GM23338 (cell line): ENCODE measurements around the gene QRICH1. TPM values are rescaled to one million over a fixed set of nuclear protein-coding genes. Genes with fewer than 3 reads are reported as not detected.
A peak's percentile ranks its signal among the peaks of the same experiment; 100 is the strongest.

Source experiments
- ATAC-seq: fragments of 200-7000 bp; cut with Tn5 transposase; 3 replicates; pipeline ENCODE4 v1.9.1; 2020
- DNase-seq: peaks from one replicate; pipeline ENCODE4 v3.0.0-alpha.2; 2015; ENCODE audit warnings: low spot score
- H2AFZ ChIP-seq: fragments of 200-600 bp; sonication (generic); 2 replicates; pipeline ENCODE4 v1.8.0; 2016; ENCODE audit warnings: antibody characterized with exemption, mild to moderate bottlenecking, moderate library complexity
- H3F3A ChIP-seq: fragments of 200-600 bp; sonication (generic); replicated peaks from 2 replicates; pipeline ENCODE4 v1.8.0; 2017; ENCODE audit warnings: antibody characterized with exemption, mixed run types, low read depth
- H3K27ac ChIP-seq: fragments of 200-600 bp; sonication (generic); 2 replicates; pipeline ENCODE4 v1.6.1; 2016; ENCODE audit warnings: low read depth
- H3K27me3 ChIP-seq: fragments of 200-600 bp; sonication (generic); 2 replicates; pipeline ENCODE4 v1.8.0; 2016; ENCODE audit warnings: mild to moderate bottlenecking, mixed run types, moderate library complexity; ENCODE audit not compliant: insufficient read depth
- H3K36me3 ChIP-seq: fragments of 200-600 bp; sonication (generic); 2 replicates; pipeline ENCODE4 v1.8.0; 2016; ENCODE audit warnings: mild to moderate bottlenecking; ENCODE audit not compliant: insufficient read depth
- H3K4me1 ChIP-seq: fragments of 200-600 bp; sonication (generic); 2 replicates; pipeline ENCODE4 v1.8.0; 2016; ENCODE audit warnings: mild to moderate bottlenecking, moderate library complexity; ENCODE audit not compliant: insufficient read depth
- H3K4me2 ChIP-seq: fragments of 200-600 bp; sonication (generic); 2 replicates; pipeline ENCODE4 v1.7.1; 2017; ENCODE audit warnings: mixed run types
- H3K4me3 ChIP-seq: fragments of 200-600 bp; sonication (generic); 2 replicates; pipeline ENCODE4 v1.6.1; 2016; ENCODE audit warnings: mixed run types
- H3K79me2 ChIP-seq: fragments of 200-600 bp; sonication (generic); replicated peaks from 2 replicates; pipeline ENCODE4 v1.8.0; 2017; ENCODE audit warnings: mild to moderate bottlenecking; ENCODE audit not compliant: insufficient read depth
- H3K9me2 ChIP-seq: fragments of 200-600 bp; sonication (generic); 2 replicates; pipeline ENCODE4 v1.8.0; 2017; ENCODE audit not compliant: insufficient read depth
- H4K20me1 ChIP-seq: fragments of 200-600 bp; sonication (generic); replicated peaks from 2 replicates; pipeline ENCODE4 v1.8.0; 2017; ENCODE audit warnings: mild to moderate bottlenecking; ENCODE audit not compliant: insufficient read depth
- H3K27ac Mint-ChIP-seq: 2 replicates; pipeline ENCODE4 v1.8.0; 2020; ENCODE audit warnings: inconsistent platforms, mild to moderate bottlenecking, moderate library complexity, mixed read lengths
- H3K27me3 Mint-ChIP-seq: 3 replicates; pipeline ENCODE4 v1.8.0; 2022; ENCODE audit warnings: low read depth, mild to moderate bottlenecking, moderate library complexity, mixed read lengths, inconsistent platforms; ENCODE audit not compliant: insufficient read depth, poor library complexity
- H3K36me3 Mint-ChIP-seq: 3 replicates; pipeline ENCODE4 v1.8.0; 2021; ENCODE audit warnings: low read depth, mild to moderate bottlenecking, inconsistent platforms, moderate library complexity, mixed read lengths
- H3K4me1 Mint-ChIP-seq: 3 replicates; pipeline ENCODE4 v1.8.0; 2020; ENCODE audit warnings: mild to moderate bottlenecking, inconsistent platforms, mixed read lengths
- H3K4me3 Mint-ChIP-seq: 3 replicates; pipeline ENCODE4 v1.8.0; 2021; ENCODE audit warnings: moderate library complexity, mild to moderate bottlenecking, inconsistent platforms, mixed read lengths
- H3K9me3 Mint-ChIP-seq: 3 replicates; pipeline ENCODE4 v1.8.0; 2020; ENCODE audit warnings: moderate library complexity, mild to moderate bottlenecking, inconsistent platforms, mixed read lengths
- CREB1 ChIP-seq: fragments of 250-450 bp; sonication (Bioruptor Pico); IDR thresholded peaks from 2 replicates; pipeline ENCODE4 v1.5.0; 2020; ENCODE audit warnings: low read depth, mild to moderate bottlenecking, moderate library complexity
- EZH2 ChIP-seq: fragments of 200-600 bp; sonication (generic); IDR thresholded peaks from one replicate; pipeline ENCODE4 v1.8.0; 2017; ENCODE audit warnings: antibody characterized with exemption, mild to moderate bottlenecking, low read depth; ENCODE audit not compliant: unreplicated experiment
- NANOG ChIP-seq: IDR thresholded peaks from 2 replicates; pipeline ENCODE4 v1.6.1; 2016; ENCODE audit warnings: antibody characterized with exemption, borderline replicate concordance
- POLR2AphosphoS5 ChIP-seq: IDR thresholded peaks from 2 replicates; pipeline ENCODE4 v1.6.1; 2016; ENCODE audit warnings: antibody characterized with exemption, low read depth
- STAT1 ChIP-seq: IDR thresholded peaks from one replicate; pipeline ENCODE4 v1.6.1; 2016; ENCODE audit warnings: antibody characterized with exemption; ENCODE audit not compliant: unreplicated experiment
- ZNF114 ChIP-seq: fragments of 250-450 bp; sonication (Bioruptor Pico); IDR thresholded peaks from 2 replicates; pipeline ENCODE4 v1.5.0; 2020; ENCODE audit warnings: mild to moderate bottlenecking, moderate library complexity
- ZNF331 ChIP-seq: fragments of 250-450 bp; sonication (Bioruptor Pico); IDR thresholded peaks from 2 replicates; pipeline ENCODE4 v1.5.0; 2020; ENCODE audit warnings: low read depth, mild to moderate bottlenecking, moderate library complexity
- polyA plus RNA-seq: library from polyadenylated mRNA; unstranded; fragments of >200 nt; fragmentation: Nextera tagmentation; extraction: Ambion mirVana; gene quantifications from 2 replicates; pipeline ENCODE4 v1.2.1, GENCODE V29; 2016
- total RNA-seq: library from RNA; depleted of rRNA; stranded (reverse); fragments of >200 nt; shearing (Covaris generic); gene quantifications from 2 replicates; pipeline ENCODE4 v1.2.3, GENCODE V29; 2014
- TF ChIP-seq, protein P1 (sequence below): fragments of 250-450 bp; sonication (Bioruptor Pico); IDR thresholded peaks from 2 replicates; pipeline ENCODE4 v1.5.0; 2020; ENCODE audit warnings: mild to moderate bottlenecking, moderate library complexity
- TF ChIP-seq, protein P2 (sequence below), 2 experiments: fragments of 200-600 bp in 1 of 2; sonication (generic) in 1 of 2; conservative IDR thresholded peaks; 2 replicates each; pipeline versions ENCODE4 v1.5.1 to v1.6.1; 2016 to 2017; ENCODE audit warnings: antibody characterized with exemption in 2 of 2, low read depth in 2 of 2, mild to moderate bottlenecking in 2 of 2, moderate library complexity in 1 of 2

Gene QRICH1
- total and polyA plus RNA-seq, 2 experiments from 2014 or later: 66.9 to 149 TPM

DNA sequence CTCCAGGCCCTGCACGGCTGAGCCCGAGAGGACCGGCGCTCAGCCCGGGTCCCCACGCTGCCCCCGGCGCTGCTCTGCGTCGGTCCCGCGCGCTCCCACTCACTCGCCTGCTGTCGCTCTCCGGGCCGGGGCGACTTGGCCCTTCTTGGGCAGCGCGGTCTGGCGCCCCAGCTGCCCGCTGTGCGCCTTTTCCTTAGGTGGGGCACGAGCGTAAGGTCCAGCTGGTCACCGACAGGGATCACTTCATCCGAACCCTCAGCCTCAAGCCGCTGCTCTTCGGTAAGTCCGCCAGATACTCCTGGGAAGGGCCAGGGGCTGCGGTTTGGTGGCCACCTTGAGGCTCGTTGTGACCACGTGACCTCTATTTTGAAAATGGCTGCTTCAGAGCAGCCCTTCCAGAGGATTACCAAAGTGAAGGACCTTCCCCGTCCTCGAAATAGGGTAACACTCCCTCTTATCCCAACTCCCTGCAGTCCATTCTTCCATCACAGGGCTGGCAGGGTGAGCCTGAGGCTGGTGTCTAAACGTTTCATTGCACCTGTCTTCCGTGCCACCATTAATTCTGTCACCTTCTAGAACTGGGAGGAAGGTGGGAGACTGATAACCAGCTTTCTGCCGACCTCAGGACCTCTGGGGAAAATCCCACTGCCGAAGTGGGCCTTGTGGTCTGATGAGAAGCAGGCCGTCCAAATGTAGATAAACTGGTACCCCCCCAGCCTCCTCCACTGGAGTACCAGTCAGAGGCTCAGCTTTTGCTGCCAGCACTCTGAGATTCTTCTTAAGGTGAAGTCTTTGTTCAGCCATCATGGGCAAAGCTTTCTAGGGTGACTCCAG is 103.0 kb downstream of the QRICH1 start:
- Histone ChIP-seq H3K4me3 (peak overlapping the region; percentile 91), H3K9me2 (no peaks in the 10 kb centered on the region), H3K79me2 (peaks cover 18% of the 10 kb centered on the region), H3K27me3 (no peaks in the 10 kb centered on the region), H3K4me1 (peaks cover 14% of the 10 kb centered on the region; the same call in 1 of the 2 replicates), H3K4me2 (peak overlapping the region; percentile 97), H3F3A (no peaks in the 10 kb centered on the region), H3K27ac (peak overlapping the region; percentile 52; the same call in 1 of the 2 replicates), H3K36me3 (no peaks in the 10 kb centered on the region), H2AFZ (peak overlapping the region; percentile 97), H4K20me1 (peaks cover 6% of the 10 kb centered on the region)
- H3K9me3 Mint-ChIP-seq: no peaks in the 10 kb centered on the region
- H3K4me3 Mint-ChIP-seq: peak overlapping the region; percentile 91
- H3K27me3 Mint-ChIP-seq: peaks cover 23% of the 10 kb centered on the region
- TF ChIP-seq CREB1: no peak
- TF ChIP-seq POLR2AphosphoS5: peak; percentile 53
- peaks cover 33% of the 10 kb centered on the region for H3K36me3 Mint-ChIP-seq
- peak overlapping the region; percentile 92 for H3K27ac Mint-ChIP-seq
- DNase-seq (peak; percentile 70), ATAC-seq (peak; percentile 33)
- H3K4me1 Mint-ChIP-seq: peaks cover 19% of the 10 kb centered on the region

DNA sequence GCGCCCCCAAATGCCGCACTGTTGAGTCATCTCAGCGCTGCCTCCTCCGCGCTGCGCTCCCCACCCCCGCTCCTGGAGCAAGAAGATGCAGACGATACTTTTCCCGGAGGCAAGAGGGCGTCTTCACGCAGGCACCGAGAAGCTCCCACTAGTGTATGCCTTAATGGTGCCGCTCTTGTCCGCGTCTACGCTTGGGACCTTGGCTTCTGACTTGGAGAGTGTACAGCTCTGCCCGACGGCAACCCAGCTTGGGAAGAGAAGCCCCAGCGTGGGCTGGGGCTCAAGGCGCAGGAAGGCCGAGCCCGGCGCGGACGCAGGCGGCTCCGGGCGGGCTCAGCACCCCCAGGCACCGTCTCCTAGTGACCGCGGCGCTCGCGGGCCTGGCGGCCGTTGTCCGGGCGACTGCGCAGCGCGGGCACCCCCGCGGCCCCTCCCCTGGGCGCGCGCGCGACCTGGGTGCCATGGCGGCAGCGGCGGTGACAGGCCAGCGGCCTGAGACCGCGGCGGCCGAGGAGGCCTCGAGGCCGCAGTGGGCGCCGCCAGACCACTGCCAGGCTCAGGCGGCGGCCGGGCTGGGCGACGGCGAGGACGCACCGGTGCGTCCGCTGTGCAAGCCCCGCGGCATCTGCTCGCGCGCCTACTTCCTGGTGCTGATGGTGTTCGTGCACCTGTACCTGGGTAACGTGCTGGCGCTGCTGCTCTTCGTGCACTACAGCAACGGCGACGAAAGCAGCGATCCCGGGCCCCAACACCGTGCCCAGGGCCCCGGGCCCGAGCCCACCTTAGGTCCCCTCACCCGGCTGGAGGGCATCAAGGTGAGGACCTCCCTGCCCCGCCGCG is 103.9 kb downstream of the QRICH1 start, which contains the start of gene P4HTM:
TSS of gene P4HTM (plus strand) at position 446 of the 840 bp plus-strand sequence. CDS start at position 462, 16 bp downstream.
- DNase-seq (peak; percentile 92), ATAC-seq (peak; percentile 81)
- Histone ChIP-seq H3K27me3 (no peaks in the 10 kb centered on the region), H3K9me2 (no peaks in the 10 kb centered on the region), H3K4me3 (peak within 1 kb of the TSS; percentile 91), H2AFZ (peak within 1 kb of the TSS; percentile 97), H3F3A (0 out of 2 replicates have a peak, but pooled peaks cover 3% of the 10 kb centered on the region), H3K79me2 (peaks cover 18% of the 10 kb centered on the region), H3K4me1 (peaks cover 14% of the 10 kb centered on the region; the same call in 1 of the 2 replicates), H3K36me3 (no peaks in the 10 kb centered on the region; the same call in 1 of the 2 replicates), H4K20me1 (peaks cover 9% of the 10 kb centered on the region), H3K27ac (peak within 1 kb of the TSS; percentile 86), H3K4me2 (peak within 1 kb of the TSS; percentile 97)
- peaks cover 19% of the 10 kb centered on the region for H3K4me1 Mint-ChIP-seq
- H3K4me3 Mint-ChIP-seq: peak within 1 kb of the TSS; percentile 93
- H3K27ac Mint-ChIP-seq: peak within 1 kb of the TSS; percentile 96
- H3K27me3 Mint-ChIP-seq: peaks cover 25% of the 10 kb centered on the region
- H3K36me3 Mint-ChIP-seq: peaks cover 37% of the 10 kb centered on the region
- H3K9me3 Mint-ChIP-seq: no peaks in the 10 kb centered on the region
- TF ChIP-seq STAT1 (no peak), EZH2 (no peak), ZNF331 (CRISPR knock-in tag) (no peak), CREB1 (peak; percentile 81; the same call in 1 of the 2 replicates), POLR2AphosphoS5 (peak; percentile 82), NANOG (no peak), ZNF114 (CRISPR knock-in tag) (no peak)
- TF ChIP-seq, protein P1, sequence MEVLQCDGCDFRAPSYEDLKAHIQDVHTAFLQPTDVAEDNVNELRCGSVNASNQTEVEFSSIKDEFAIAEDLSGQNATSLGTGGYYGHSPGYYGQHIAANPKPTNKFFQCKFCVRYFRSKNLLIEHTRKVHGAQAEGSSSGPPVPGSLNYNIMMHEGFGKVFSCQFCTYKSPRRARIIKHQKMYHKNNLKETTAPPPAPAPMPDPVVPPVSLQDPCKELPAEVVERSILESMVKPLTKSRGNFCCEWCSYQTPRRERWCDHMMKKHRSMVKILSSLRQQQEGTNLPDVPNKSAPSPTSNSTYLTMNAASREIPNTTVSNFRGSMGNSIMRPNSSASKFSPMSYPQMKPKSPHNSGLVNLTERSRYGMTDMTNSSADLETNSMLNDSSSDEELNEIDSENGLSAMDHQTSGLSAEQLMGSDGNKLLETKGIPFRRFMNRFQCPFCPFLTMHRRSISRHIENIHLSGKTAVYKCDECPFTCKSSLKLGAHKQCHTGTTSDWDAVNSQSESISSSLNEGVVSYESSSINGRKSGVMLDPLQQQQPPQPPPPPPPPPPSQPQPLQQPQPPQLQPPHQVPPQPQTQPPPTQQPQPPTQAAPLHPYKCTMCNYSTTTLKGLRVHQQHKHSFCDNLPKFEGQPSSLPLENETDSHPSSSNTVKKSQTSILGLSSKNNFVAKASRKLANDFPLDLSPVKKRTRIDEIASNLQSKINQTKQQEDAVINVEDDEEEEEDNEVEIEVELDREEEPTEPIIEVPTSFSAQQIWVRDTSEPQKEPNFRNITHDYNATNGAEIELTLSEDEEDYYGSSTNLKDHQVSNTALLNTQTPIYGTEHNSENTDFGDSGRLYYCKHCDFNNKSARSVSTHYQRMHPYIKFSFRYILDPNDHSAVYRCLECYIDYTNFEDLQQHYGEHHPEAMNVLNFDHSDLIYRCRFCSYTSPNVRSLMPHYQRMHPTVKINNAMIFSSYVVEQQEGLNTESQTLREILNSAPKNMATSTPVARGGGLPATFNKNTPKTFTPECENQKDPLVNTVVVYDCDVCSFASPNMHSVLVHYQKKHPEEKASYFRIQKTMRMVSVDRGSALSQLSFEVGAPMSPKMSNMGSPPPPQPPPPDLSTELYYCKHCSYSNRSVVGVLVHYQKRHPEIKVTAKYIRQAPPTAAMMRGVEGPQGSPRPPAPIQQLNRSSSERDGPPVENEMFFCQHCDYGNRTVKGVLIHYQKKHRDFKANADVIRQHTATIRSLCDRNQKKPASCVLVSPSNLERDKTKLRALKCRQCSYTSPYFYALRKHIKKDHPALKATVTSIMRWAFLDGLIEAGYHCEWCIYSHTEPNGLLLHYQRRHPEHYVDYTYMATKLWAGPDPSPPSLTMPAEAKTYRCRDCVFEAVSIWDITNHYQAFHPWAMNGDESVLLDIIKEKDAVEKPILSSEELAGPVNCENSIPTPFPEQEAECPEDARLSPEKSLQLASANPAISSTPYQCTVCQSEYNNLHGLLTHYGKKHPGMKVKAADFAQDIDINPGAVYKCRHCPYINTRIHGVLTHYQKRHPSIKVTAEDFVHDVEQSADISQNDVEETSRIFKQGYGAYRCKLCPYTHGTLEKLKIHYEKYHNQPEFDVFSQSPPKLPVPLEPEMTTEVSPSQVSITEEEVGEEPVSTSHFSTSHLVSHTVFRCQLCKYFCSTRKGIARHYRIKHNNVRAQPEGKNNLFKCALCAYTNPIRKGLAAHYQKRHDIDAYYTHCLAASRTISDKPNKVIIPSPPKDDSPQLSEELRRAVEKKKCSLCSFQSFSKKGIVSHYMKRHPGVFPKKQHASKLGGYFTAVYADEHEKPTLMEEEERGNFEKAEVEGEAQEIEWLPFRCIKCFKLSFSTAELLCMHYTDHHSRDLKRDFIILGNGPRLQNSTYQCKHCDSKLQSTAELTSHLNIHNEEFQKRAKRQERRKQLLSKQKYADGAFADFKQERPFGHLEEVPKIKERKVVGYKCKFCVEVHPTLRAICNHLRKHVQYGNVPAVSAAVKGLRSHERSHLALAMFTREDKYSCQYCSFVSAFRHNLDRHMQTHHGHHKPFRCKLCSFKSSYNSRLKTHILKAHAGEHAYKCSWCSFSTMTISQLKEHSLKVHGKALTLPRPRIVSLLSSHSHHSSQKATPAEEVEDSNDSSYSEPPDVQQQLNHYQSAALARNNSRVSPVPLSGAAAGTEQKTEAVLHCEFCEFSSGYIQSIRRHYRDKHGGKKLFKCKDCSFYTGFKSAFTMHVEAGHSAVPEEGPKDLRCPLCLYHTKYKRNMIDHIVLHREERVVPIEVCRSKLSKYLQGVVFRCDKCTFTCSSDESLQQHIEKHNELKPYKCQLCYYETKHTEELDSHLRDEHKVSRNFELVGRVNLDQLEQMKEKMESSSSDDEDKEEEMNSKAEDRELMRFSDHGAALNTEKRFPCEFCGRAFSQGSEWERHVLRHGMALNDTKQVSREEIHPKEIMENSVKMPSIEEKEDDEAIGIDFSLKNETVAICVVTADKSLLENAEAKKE (CRISPR knock-in tag): no peak
- TF ChIP-seq, protein P2, sequence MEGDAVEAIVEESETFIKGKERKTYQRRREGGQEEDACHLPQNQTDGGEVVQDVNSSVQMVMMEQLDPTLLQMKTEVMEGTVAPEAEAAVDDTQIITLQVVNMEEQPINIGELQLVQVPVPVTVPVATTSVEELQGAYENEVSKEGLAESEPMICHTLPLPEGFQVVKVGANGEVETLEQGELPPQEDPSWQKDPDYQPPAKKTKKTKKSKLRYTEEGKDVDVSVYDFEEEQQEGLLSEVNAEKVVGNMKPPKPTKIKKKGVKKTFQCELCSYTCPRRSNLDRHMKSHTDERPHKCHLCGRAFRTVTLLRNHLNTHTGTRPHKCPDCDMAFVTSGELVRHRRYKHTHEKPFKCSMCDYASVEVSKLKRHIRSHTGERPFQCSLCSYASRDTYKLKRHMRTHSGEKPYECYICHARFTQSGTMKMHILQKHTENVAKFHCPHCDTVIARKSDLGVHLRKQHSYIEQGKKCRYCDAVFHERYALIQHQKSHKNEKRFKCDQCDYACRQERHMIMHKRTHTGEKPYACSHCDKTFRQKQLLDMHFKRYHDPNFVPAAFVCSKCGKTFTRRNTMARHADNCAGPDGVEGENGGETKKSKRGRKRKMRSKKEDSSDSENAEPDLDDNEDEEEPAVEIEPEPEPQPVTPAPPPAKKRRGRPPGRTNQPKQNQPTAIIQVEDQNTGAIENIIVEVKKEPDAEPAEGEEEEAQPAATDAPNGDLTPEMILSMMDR (conservative IDR thresholded peaks at IDR 0.05; ENCODE audit: low read depth in 2 of 2): peak; percentile 32 to 49
